OCI-LY1 (cell line): Measurements from ENCODE around the gene SYNGAP1.
"Not testable (repeated sequence)": the region's sequence is repeated elsewhere in the genome, so short reads cannot be mapped to it uniquely, and the experiment has no call there.

Experiments used
- EZH2 ChIP-seq: fragments of 200-600 bp; sonication (generic), shearing (Covaris generic); IDR thresholded peaks from 2 replicates; pipeline ENCODE4 v1.8.0; 2017; ENCODE audit warnings: borderline replicate concordance, mixed run types, mild to moderate bottlenecking, antibody characterized with exemption, low read length, moderate library complexity, mixed read lengths
- TF ChIP-seq, protein P1 (sequence below): fragments of 200-600 bp; sonication (generic), shearing (Covaris generic); IDR thresholded peaks from 2 replicates; pipeline ENCODE4 v1.5.1; 2017; ENCODE audit warnings: mild to moderate bottlenecking, antibody characterized with exemption, low read length, moderate library complexity, mixed read lengths

DNA sequence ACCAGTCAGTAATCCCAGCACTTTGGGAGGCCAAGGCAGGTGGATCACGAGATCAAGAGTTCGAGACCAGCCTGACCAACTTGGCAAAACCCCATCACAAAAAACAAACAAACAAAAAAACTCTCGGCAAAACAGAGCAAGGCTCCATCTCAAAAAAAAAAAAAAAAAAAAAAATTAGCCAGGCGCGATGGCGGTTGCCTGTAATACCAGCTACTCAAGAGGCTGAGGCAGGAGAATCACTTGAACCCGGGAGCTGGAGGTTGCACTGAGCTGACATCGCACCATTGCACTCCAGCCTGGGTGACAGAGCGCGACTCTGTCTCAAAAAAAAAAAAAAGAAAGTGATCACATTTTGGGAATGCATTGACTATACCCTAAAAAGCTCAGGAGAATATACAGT lies 40.7 kb upstream of the SYNGAP1 start:
- TF ChIP-seq, protein P1, sequence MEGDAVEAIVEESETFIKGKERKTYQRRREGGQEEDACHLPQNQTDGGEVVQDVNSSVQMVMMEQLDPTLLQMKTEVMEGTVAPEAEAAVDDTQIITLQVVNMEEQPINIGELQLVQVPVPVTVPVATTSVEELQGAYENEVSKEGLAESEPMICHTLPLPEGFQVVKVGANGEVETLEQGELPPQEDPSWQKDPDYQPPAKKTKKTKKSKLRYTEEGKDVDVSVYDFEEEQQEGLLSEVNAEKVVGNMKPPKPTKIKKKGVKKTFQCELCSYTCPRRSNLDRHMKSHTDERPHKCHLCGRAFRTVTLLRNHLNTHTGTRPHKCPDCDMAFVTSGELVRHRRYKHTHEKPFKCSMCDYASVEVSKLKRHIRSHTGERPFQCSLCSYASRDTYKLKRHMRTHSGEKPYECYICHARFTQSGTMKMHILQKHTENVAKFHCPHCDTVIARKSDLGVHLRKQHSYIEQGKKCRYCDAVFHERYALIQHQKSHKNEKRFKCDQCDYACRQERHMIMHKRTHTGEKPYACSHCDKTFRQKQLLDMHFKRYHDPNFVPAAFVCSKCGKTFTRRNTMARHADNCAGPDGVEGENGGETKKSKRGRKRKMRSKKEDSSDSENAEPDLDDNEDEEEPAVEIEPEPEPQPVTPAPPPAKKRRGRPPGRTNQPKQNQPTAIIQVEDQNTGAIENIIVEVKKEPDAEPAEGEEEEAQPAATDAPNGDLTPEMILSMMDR, result not testable (repeated sequence)
- TF ChIP-seq EZH2, result not testable (repeated sequence)
